GM18873 (cell line): ENCODE data around the gene FXR1.
"Not testable (repeated sequence)": the region's sequence is repeated elsewhere in the genome, so short reads cannot be mapped to it uniquely, and the experiment has no call there.

Experiments
- ATAC-seq: cut with Tn5 transposase; IDR thresholded peaks from one replicate; pipeline ENCODE4 v1.9.1; 2021; ENCODE audit warnings: mild to moderate bottlenecking, moderate library complexity, moderate number of reproducible peaks; ENCODE audit not compliant: unreplicated experiment, low FRiP score

FXR1 gene

GRCh38 chr3:180932819-180933218 is 20.3 kb downstream of the FXR1 start:
- ATAC-seq, result no peak

DNA sequence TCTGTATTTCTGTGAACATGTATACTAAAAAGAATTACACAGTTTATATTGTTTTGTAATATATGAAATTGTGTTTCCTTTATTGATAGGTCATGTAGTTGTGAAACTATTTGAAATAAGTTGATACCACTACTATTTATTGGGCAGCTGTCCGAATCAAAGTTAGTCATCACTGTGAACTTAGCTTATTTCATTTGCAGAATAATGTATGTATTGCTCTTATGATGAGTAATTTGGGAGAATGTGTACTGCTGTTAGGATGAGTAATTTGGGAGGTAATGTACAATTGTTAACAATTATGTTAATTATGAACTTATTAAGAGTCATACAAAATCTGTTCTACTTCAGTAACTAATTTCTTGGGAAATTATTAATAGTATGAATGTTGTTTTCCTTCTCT is 22.2 kb downstream of the FXR1 start:
- no peak for ATAC-seq

DNA sequence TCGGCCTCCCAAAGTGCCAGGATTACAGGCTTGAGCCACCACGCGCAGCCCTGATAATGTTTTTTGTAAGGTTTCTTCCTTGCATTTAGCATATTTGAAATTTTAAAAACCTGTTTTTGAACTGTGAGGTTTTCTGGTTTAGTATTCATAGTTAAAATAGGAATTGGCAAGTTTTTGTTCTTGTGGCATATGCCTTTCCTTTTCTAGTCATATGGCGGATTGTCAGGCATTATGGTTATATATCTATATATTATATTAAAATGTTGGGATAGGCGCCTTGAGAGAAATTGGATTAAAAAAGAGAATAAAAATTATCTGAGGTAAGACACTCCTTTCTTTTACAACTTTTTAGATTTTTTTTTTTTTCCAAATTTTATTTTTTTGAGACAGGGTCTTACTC is 28.4 kb downstream of the FXR1 start:
- ATAC-seq, result no peak

DNA sequence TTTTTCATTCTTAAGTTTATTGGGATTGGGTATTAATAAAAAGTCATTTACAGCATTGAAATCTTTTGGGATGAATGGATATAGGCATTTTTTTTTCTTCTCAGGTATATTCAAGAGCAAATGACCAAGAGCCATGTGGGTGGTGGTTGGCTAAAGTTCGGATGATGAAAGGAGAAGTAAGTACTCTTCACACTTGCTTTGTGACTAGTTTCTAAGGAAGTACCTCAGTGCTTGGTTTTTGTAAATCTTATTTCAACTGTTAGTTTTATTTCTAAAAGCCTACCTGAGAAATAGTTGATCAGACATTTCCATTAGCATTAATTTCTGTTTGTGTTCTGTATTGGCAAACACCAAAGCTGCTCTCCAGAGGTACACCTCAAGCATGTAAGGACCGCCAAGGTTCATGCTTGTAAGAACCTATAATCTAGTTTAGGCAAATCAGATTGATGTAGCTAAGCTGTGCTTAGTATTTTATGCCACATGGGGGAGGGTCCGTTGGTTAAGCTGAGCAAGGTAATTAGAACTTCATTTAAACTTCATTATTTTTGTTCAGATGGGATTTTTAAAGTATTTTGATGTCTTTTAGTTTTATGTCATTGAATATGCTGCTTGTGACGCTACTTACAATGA is 35.4 kb downstream of the FXR1 start:
- no peak for ATAC-seq

DNA sequence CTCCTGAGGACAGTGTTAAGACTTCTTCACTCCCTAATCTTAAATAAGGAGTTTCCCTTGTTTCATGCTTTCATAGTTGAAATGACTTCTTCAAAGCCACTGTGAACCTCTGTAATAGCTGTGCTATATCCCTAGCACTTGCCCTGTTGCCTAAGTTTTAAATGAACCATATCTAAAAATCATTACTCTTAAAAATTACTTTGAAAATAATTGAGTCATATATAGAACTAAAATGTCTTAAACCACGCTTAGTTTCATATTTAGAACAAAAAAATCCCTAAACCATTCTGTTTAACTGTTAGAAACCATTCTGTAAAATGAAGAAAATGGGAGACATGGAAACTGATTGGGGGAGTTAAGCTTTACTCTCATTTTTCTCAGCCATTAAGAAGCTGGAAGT is 47.2 kb downstream of the FXR1 start:
- no peak for ATAC-seq

DNA sequence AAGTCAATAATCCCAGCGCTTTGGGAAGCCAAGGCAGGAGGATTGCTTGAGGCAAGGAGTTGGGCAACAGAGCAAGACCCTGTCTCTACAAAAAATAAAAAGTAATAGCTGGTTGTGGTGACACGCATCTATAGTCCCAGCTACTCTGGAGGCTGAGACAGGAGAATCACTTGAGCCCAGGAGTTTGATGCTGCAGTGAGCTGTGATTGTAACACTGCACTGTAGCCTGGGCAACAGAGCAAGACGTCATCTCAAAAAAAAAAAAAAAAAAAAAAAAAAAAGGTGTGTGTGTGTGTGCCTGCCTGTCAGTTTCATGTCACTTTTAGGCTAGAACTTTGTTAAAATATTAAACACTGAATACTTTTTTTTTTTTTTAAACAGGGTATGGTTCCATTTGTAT is 48.6 kb downstream of the FXR1 start:
- no peak for ATAC-seq

- no peak for ATAC-seq
These were observed 49.1 kb downstream of the FXR1 start for GRCh38 chr3:180961552-180961951.

DNA sequence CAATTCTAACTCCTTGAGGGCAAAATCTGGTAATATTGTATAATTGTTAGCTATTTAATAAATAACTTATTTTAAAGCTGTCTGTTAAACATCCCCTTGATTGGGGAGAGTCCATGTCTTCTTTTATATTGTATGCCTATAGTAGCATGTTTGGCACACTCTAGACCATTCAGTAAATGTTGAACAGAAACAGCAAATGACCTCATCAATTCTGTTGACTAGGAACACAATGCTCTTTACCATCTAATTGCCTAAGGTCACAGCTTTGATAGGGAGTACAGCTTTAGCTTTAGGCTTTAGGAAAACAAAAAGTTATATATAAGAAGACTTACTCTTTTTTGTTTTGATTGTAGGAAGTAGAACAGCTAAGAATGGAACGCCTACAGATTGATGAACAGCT is 50.1 kb downstream of the FXR1 start:
- no peak for ATAC-seq

GRCh38 chr3:180970931-180971330 is 58.5 kb downstream of the FXR1 start:
- ATAC-seq, result no peak

DNA sequence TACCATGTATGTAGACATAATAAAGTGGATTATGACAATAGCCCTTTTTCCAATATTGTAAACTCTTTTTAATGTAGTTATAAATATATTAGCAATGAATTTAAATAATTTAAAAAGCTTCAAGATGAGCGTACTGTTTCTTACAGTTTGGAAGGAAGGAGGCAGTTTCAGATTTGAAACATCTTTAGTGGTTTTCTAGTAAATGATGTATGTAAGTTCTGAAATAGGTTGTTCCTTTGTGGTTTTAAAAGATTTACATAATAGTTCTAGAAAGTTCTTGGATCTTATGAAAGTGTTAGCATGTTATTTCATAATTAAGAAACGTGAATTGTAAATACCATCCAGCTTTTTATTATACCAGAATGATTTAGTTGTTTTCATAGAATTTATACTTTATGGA is 61.1 kb downstream of the FXR1 start:
- ATAC-seq, result peak; percentile 45

DNA sequence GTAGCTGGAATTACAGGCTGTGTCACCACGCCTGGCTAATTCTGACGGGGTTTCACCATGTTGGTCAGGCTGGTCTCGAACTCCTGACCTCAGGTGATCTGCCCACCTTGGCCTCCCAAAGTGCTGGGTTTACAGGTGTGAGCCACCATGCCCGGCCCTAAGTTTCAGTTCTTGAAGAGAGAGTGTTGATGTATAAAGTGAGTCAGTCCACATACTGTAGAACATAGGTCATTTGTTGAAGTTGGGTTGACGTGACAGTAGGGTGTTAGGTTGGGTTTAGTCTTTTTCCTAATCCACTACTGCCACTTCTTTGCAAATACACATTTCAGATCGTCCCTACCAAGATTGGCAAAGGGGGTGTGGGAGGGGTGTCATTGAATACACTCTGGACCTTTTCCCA is 61.8 kb downstream of the FXR1 start:
- ATAC-seq, result no peak

DNA sequence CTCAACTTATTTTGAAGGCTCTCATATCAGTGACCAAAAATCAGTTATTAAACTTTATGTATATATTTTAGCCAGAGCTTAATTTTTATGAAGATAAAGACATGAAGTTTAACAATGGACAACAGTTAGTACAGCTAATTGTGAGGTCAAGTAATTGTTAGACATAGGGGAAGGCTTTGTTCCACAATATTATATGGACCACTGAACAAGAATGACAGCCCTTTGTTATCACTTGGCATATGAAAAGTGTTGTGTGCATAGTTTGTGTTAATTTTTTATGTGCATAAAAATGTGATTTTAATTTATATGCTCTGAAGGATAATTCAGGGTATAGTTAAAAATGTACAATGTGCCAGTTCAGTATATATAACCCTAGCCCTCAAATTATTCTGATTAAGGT is 65.0 kb downstream of the FXR1 start:
- ATAC-seq, result no peak

DNA sequence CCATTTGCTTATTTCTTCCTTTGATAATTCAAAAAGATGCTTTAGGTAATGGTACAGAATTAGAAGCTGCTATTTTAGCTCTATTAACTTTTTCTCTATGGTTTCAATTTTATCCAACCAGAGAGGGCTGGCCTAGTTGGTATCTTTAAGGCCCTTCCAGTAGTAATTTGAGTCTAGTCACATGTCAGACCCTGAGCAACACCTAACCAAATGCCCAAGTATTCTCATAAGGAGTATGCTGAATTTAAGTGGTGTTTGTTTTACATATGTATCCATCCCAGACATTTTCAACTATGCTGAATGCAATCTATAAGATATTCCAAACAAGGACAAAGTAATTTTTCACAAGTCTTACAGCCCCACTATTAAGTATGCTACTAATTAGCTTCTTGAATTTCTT is 67.5 kb downstream of the FXR1 start:
- ATAC-seq, result no peak

- no peak for ATAC-seq
These were observed 68.1 kb downstream of the FXR1 start for GRCh38 chr3:180980611-180981010.

GRCh38 chr3:180981912-180982311 is 69.4 kb downstream of the FXR1 start:
- ATAC-seq, result no peak

- ATAC-seq, result no peak
These were observed 70.7 kb downstream of the FXR1 start for GRCh38 chr3:180983136-180983535.

DNA sequence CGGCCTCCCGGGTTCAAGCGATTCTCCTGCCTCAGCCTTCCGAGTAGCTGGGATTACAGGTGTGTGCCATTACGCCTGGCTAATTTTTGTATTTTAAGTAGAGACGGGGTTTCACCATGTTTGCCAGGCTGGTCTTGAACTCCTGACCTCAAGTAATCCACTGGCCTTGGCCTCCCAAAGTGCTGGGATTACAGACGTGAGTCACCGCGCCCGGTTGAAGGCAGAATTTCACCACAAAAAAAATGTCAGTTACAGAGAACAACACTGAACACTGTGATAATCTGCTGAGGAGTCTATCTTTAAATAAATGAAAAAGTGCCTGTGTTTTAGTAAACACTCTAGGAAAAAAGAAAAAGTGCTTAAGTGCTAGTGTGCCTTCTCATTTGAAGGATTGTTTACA is 73.9 kb downstream of the FXR1 start:
- ATAC-seq, result not testable (repeated sequence)

DNA sequence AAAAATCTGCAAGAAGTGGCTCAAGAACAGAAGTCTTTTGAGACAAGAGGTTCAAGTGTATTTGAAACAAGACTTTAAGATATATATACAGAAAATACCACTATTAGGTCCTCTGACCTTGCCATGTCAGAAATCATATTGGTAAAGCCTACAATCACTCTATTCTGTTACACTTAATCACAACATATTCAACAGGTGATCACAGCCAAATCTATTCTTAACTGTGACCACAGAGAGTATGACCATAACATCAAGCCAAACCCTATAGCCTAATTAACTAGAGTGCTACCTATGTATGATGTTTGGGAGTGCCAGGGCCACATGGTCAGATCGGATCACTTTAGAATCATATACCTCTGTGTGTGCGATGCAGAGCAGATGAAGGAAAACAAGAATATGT is 74.9 kb downstream of the FXR1 start:
- ATAC-seq, result no peak

DNA sequence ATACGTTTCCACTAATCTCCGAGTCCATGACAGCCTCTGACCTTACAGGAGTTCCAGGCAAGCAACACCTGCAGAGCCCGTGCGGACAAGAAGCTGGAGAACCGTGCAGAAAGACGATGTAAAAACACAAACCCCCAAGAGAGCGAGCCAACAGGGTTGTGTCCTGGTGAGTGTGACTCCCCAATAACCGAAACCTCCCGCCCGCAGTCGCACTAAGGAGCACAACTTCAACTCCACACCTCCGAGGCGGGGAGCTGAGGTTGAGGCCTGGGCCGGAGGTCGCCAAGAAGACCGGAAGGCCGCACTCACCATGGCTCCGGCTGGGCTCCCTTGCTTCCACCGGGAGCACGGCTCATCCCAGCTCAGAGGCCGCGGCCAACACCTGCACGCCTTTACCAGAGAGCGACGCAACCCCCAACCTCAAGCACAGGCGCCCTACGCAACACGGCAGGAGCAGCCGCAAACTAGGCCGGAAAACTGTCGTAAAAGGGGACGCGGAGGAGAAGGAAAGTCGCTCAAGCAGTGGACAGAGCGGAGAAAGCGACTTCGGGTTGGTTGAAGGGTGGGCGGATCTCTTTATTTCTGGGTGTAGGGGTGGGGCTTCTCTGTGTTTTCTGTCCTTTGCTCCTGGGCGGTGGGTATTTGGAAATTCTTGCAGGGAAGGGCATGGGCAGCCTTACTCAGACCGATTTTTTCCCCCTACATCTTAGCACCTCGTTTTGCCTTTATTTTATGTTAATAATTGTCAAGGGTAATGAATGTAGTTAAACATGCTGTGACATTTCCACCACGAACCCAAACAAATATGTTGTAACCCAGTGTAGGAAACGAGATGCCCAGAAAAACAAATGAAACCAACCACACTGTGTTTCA is 77.1 kb downstream of the FXR1 start, which contains the start of gene DNAJC19:
Gene DNAJC19 (minus strand): TSS at position 446 of the 873 bp plus-strand sequence. CDS start 134 bp downstream, at position 312.
- peak; percentile 94 for ATAC-seq

DNA sequence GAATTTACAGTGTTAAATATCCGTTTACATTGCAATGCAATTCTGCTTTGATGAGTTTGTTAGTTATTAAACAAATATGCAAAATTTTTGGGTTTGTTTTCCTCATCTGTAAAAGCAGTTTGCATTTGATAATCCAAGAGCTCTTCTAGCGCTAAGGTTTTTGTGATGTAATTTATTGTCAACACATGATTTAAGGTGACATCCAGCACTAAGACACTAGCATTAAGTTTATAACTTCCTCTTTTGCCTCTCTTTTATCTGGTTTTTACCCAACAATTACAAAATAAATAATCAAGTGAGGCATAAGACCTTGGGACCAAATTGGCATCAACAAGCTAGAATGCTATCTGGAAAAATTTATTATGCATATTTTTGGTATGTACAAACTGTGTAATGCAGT is 78.0 kb downstream of the FXR1 start:
- ATAC-seq, result no peak

GRCh38 chr3:180996415-180996932 is 84.0 kb downstream of the FXR1 start:
- no peak for ATAC-seq

- ATAC-seq, result not testable (repeated sequence)
These were observed 89.9 kb downstream of the FXR1 start for GRCh38 chr3:181002331-181002730.
